GM21367 (cell line): Measurements from ENCODE around the gene TMEM43.

Source experiments
- ATAC-seq: cut with Tn5 transposase; IDR thresholded peaks from one replicate; pipeline ENCODE4 v1.9.1; 2021; ENCODE audit not compliant: unreplicated experiment

The TMEM43 gene

DNA sequence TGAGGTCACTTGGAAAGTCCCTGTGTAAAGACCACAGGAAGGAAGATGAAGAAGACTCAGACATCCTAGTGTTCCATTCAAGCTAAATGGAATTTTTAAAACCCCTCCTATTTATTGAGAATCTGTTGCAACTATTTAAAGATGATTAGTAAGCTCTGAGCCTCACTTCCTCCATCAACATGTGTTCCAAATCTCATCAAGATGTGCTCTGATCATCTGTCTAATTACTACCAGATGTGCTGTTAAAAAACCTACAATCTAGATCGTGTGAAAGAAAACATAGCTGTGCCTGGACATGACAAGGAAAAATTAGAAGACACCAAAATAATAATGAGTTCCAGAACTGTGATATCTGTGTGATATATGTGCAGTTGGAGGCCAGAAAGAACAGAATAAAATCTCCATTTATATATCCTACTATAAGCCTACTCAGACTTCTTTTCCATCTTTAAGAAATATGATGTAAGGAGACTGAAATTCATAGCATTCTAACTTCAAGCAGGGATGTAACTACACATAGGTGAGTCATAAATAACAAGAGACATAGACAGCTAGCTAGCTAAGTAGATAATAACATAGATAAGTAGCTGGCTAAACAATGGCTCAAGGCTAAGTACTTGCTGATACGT lies 45.8 kb downstream of the TMEM43 start:
- ATAC-seq, result no peak

- no peak for ATAC-seq
Measured at GRCh38 chr3:14172496-14172895, 47.6 kb downstream of the TMEM43 start.

GRCh38 chr3:14174483-14174882 lies 49.6 kb downstream of the TMEM43 start:
- ATAC-seq, result no peak

GRCh38 chr3:14175383-14176037 lies 50.7 kb downstream of the TMEM43 start:
- no peak for ATAC-seq

DNA sequence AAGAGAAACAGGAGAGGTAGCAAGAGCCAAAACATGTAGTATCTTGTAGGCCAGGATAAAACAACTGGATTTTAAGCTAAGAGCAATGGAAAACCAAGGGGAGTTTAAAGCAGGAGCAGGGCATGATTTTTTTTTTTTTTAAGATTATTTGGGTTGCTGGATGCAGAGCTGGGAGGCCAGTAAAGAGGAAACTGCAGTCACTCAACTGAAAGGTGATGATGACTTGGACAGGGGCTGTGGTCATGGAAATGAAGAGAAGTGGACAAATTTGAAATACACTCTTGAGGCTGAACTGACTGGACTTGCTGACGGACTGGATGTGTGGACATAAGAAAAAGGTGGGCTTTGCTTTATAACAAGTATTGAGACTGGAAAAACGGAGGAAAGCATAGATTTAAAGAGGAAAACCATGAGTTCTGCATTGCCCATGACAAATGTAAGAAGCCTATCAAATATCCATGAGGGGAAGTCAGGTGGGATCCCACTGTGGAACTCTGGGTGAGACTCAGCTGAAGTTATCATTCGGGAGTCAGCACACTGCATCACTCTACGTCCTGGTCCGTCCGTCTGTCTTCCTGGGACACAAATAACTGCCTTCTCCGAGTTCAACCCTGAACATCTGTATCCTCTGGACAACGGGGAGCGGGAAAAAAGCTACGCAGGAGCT lies 52.9 kb downstream of the TMEM43 start:
- peak; percentile 0 for ATAC-seq

DNA sequence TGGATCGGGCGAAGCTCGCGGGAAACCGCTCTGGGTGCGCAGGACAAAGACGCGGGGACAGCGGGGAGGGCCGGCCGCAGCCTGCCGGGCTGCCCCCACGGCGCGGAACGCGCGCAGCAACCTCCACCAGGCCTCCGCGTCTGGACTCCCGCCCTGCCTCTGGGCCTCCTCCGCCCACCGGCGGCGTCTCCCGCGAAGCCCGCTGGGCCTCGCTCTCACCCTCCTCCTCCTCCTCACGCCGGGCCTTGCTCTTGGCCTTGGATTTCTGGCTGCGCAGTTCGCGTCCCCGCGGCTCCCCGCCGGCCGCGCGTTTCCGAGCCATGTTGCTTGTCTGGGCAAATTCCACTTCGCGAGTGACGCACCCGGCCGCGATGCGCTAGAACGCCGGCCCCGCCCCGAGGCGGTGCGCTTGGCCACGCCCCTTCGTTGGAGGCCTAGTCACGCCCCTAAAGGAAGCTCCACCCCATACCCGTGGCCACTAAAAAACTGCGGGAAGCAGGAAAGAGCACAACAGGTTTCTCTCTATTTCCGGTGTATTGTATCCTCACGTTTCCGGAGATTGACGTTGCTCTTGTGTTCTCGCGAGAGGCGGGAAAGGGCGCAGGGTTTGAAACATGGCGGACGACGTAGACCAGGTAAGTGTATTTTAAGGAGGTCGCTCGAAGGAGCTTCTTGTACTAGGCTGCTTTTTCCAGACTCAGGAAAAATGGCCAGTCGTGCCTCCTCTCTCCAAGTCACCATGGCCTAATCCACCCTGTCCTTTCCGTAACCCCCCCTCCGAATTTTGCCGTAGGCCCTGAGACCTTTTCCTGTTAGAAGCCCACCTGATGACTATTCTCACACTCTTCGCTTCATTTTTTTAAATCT lies 53.6 kb downstream of the TMEM43 start, which contains the start of the genes LSM3 and XPC:
Gene LSM3, plus strand, starts transcription at position 571 of the 867 bp plus-strand sequence. Its CDS starts 44 bp downstream, at position 615.
Gene XPC, minus strand, starts transcription at position 355 of the 867 bp plus-strand sequence. Its CDS starts 33 bp downstream, at position 322.
- peak; percentile 93 for ATAC-seq

- no peak for ATAC-seq
Measured at GRCh38 chr3:14179114-14179465, 54.2 kb downstream of the TMEM43 start.

- ATAC-seq, result no peak
Measured at GRCh38 chr3:14179795-14180194, 54.9 kb downstream of the TMEM43 start.

GRCh38 chr3:14181253-14181652 lies 56.4 kb downstream of the TMEM43 start:
- no peak for ATAC-seq

- no peak for ATAC-seq
Measured at GRCh38 chr3:14183015-14183577, 58.2 kb downstream of the TMEM43 start.

GRCh38 chr3:14186854-14187458 lies 62.1 kb downstream of the TMEM43 start:
- no peak for ATAC-seq

DNA sequence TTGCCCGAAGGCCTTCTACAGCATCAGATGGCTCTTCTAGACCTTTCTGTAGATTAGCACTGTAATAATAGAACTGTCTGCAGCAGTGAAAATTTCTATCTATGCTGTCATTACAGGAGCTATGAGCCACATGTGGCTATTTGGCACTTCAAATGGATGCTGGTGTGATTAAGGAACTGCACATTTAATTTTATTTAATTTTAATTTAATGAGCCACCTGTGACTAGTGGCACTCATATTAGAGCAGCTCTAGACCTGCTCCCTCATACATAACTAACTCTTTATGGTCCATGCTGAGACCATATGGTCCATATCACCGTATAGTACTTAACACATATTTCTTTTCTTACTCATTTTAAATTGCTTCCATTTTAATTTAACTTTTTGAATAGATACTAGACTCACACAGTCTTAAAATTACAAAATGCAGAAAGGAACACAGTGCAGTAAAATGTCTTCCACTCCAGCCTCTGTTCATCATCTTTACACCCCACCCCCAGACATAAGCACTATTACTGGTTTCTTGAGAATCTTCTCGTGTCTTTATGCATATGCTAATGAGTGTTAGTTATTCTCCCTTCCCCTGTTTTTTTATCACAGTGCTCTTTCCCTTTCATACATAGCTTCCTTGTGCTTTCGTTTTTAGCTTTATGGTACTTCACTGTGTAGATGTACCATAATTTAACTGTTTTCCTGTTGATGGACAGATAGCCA lies 63.3 kb downstream of the TMEM43 start:
- ATAC-seq, result no peak
